ENCODE data around the gene NEMF. TPM values are rescaled to one million over a fixed set of nuclear protein-coding genes. Genes with fewer than 3 reads are reported as not detected.

Gene NEMF
- total RNA-seq, 3 donors from 2014 or later: 86.9 to 132 (median 125) TPM

- Histone ChIP-seq H3K27me3 (no peaks in the 10 kb centered on the region), H3K4me1 (no peaks in the 10 kb centered on the region), H3K4me3 (no peak overlapping the region), H3K9me3 (no peaks in the 10 kb centered on the region), H3K36me3 (no peaks in the 10 kb centered on the region), H3K27ac (no peak overlapping the region)
- no peak for DNase-seq (ENCODE audit: low spot score in 2 of 2)
- no peak for TF ChIP-seq CTCF (IDR thresholded peaks at IDR 0.05)
- TF ChIP-seq POLR2A (IDR thresholded peaks at IDR 0.05): no peak
- no peak for TF ChIP-seq POLR2AphosphoS5 (IDR thresholded peaks at IDR 0.05)
- intact Hi-C loops (cut with DNase I; ENCODE audit: low total_unique reads): loop anchor here (10.0 kb wide), 1 partner anchor 218 kb away; no protein-coding TSS in a partner anchor
Measured at GRCh38 chr14:49886523-49886922, 33.9 kb upstream of the NEMF start.

GRCh38 chr14:49882826-49883694 lies 30.5 kb upstream of the NEMF start:
- no peak overlapping the region for H3K4me3 ChIP-seq
- TF ChIP-seq CTCF (IDR thresholded peaks at IDR 0.05): no peak
- TF ChIP-seq POLR2AphosphoS5 (IDR thresholded peaks at IDR 0.05): no peak
- no peak for TF ChIP-seq POLR2A (IDR thresholded peaks at IDR 0.05)
- no peaks in the 10 kb centered on the region for H3K4me1 ChIP-seq
- no peak overlapping the region for H3K27ac ChIP-seq
- no peaks in the 10 kb centered on the region for H3K9me3 ChIP-seq
- H3K27me3 ChIP-seq: no peaks in the 10 kb centered on the region
- intact Hi-C loops (cut with DNase I; ENCODE audit: low total_unique reads): loop anchor here (10.0 kb wide), 1 partner anchor 222 kb away; no protein-coding TSS in a partner anchor
- H3K36me3 ChIP-seq: no peaks in the 10 kb centered on the region
- no peak for DNase-seq (ENCODE audit: low spot score in 2 of 2)

GRCh38 chr14:49881350-49882001 lies 28.9 kb upstream of the NEMF start:
- H3K27me3 ChIP-seq: no peaks in the 10 kb centered on the region
- H3K27ac ChIP-seq: no peak overlapping the region
- H3K36me3 ChIP-seq: no peaks in the 10 kb centered on the region
- H3K9me3 ChIP-seq: no peaks in the 10 kb centered on the region
- H3K4me3 ChIP-seq: no peak overlapping the region
- H3K4me1 ChIP-seq: no peaks in the 10 kb centered on the region
- intact Hi-C loops (cut with DNase I; ENCODE audit: low total_unique reads): loop anchor here (10.0 kb wide), 1 partner anchor 223 kb away; no protein-coding TSS in a partner anchor
- no peak for DNase-seq (ENCODE audit: low spot score in 2 of 2)
- TF ChIP-seq CTCF (IDR thresholded peaks at IDR 0.05) (no peak), POLR2AphosphoS5 (IDR thresholded peaks at IDR 0.05) (no peak), POLR2A (IDR thresholded peaks at IDR 0.05) (no peak)

GRCh38 chr14:49880267-49881064 lies 27.9 kb upstream of the NEMF start:
- Histone ChIP-seq H3K9me3 (no peaks in the 10 kb centered on the region), H3K4me3 (no peak overlapping the region), H3K36me3 (no peaks in the 10 kb centered on the region), H3K27ac (no peak overlapping the region), H3K27me3 (no peaks in the 10 kb centered on the region), H3K4me1 (no peaks in the 10 kb centered on the region)
- intact Hi-C loops (cut with DNase I; ENCODE audit: low total_unique reads): loop anchor here (10.0 kb wide), 1 partner anchor 224 kb away; no protein-coding TSS in a partner anchor
- DNase-seq (ENCODE audit: low spot score in 2 of 2): no peak
- TF ChIP-seq POLR2A (IDR thresholded peaks at IDR 0.05) (no peak), POLR2AphosphoS5 (IDR thresholded peaks at IDR 0.05) (no peak), CTCF (IDR thresholded peaks at IDR 0.05) (no peak)
